CMK (cell line): ENCODE results near the gene AIRE.
"Not testable (repeated sequence)": the region's sequence is repeated elsewhere in the genome, so short reads cannot be mapped to it uniquely, and the experiment has no call there.

Source experiments
- DNase-seq: peaks from one replicate; pipeline ENCODE4 v3.0.0-alpha.2; 2010; ENCODE audit warnings: low read depth

Gene AIRE

DNA sequence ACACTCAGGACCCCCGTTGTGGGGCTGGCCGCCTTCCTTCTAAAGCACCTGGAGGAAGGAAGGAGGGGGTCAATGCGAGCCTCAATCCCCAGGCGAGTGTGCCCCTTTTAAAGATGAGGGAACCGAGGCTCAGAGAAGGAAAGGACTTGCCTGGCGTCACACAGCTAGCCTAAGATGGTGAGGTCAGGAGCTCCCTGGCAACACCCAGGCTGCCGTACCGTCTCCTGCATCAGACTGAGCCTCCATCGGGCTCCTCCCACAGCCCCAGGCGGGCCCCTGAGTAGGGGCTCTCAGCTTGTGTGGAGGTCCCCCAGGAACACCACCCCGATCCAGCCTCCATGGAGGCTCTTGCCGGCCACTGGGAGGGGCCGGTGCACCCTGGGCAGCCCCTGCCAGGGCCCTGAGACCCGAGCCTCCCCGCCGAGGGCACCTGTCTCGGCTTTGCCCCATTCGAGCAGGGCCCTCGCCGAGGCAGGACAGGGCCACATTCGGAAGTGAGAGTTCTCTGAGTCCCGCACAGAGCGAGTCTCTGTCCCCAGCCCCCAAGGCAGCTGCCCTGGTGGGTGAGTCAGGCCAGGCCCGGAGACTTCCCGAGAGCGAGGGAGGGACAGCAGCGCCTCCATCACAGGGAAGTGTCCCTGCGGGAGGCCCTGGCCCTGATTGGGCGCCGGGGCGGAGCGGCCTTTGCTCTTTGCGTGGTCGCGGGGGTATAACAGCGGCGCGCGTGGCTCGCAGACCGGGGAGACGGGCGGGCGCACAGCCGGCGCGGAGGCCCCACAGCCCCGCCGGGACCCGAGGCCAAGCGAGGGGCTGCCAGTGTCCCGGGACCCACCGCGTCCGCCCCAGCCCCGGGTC lies at the start of gene AIRE:
Gene AIRE (plus strand): TSS at position 739 of the 855 bp plus-strand sequence. CDS start 131 bp downstream, outside the sequence.
- DNase-seq = no peak

DNA sequence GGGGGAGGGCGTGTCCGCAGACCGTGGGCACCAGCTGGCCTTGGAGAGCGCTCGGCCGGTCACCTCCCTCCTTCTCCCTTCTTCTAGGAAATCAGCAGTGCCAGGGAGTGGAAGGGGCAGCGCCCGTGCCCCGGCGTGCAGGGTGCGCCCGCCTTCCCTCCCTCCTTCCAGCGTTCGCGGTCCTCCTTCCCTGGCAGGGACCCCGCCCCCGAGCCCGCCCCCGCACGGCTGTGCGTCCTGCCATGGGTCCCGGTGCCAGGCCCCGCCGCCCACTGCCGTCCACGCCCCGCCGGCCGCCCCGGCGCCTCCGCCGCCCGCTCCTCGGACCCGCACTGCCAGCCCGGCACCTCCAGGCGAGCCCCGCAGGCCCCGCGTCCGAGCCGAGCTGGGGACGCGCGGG lies 45.3 kb upstream of the AIRE start:
- DNase-seq = not testable (repeated sequence)

GRCh38 chr21:44240842-44241241 lies 44.8 kb upstream of the AIRE start, which contains the start of gene ICOSLG:
Gene ICOSLG, minus strand, starts transcription at chr21:44240943. Its CDS starts 126 bp downstream, at chr21:44240817.
- DNase-seq = not testable (repeated sequence)

DNA sequence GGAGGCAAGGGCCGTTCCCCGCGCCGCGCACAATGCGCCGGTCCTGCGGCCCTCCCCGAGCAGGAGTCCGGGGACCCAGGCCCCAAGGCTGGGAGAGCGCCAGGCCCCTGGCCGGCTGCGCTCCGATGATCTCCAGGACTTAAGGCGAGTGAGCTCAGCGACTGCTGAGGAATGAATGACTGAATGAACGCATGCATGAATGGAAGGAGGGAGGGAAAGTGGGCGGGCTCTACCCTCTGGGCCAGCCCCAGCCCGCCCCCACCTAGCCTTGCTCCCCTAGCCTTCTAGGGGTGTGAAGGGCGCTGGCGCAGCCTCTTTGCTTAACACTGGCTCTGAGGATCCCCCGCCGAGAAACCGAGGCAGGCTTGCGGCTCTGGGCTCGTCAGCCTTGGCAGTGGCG lies 44.4 kb upstream of the AIRE start:
- DNase-seq = not testable (repeated sequence)

GRCh38 chr21:44243980-44244379 lies 41.7 kb upstream of the AIRE start:
- DNase-seq = not testable (repeated sequence)

DNA sequence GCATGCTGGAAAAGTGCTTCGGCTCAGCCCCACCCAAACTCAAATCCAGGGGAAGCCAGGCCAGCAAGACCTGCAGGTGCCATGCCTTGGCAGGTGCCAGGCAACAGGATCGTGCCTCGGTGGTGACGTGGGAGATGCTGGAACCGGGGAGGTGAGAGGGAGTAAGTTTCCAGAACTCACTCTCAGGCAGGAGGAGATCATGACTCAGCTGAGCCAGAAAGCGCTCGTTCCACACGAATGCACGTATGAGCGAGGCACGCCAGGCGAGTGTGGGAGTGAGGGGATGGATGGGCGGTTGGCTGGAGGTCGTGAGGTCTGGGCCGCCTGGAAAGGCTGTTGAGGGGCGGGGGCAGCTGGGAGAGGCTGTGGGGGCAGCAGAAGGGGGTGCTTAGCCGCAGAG lies 37.8 kb upstream of the AIRE start:
- not testable (repeated sequence) for DNase-seq

- DNase-seq = not testable (repeated sequence)
Measured at GRCh38 chr21:44249204-44250037, 36.3 kb upstream of the AIRE start.

DNA sequence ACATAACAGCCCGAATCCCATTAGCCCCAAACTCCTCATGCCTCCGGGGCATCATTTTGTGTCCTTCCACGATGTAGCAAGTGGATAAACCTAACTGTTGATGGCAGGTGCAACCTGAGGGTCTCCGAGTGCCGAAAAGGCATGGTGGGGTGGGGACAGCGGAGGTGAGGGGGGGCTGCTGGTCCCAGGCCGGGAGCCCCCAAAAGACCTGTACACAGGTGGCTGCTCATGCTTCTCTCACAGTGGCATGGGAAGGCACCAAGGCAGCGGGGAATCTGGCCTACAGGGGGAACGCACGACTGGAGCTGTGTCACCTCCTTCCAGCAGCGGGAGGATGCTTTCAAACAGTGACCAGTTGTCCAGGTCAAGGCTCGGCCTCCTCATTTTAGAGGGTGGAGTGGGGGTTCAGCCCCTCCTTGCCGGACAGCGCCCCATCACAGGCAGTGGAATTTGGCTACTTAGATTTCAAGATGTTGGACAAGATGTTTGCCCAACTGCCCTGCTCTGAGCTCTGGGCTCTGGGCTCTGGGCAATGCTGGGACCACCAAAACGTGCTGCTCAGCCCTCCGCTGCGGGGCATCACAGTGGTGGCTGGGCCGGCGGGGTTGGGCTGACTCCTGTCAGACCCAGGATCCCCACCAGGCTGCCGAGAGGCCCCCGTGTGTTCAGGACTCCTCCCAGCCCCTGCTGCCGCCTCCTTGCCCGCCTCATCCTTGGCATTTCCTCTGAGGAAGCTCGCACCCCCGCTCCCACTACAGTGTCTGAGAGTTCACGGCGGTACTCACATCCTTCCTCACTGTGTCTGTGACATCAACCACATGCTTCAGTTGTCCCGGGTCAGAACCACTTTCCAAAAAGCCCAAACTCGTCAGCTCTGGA lies 31.6 kb upstream of the AIRE start:
- DNase-seq = no peak

DNA sequence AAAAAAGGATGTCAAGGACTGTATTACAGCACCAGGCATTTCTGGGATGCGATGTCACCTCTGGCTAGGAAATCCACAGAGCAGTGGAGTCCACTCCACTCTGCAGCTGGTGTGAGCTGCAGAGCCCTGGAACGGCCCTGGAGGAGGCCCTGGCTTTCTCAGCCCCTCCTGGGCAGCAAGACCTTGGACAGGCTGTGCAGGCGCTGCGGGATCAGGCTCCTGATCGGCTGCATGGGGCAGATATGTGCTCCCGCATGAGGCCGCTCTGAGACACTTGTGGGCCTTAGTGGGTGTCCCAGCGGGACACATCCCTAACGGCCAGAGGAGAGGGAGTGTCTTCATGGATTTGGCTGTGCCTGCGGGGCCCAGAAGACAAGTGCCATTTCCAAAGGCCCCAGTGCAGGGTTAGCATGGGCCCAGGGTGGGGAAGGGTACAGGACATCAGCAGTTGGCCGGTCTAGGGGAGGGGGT lies 30.1 kb upstream of the AIRE start:
- DNase-seq = no peak

- DNase-seq = no peak
Measured at GRCh38 chr21:44258056-44258725, 27.5 kb upstream of the AIRE start.

- DNase-seq = no peak
Measured at GRCh38 chr21:44259082-44259705, 26.5 kb upstream of the AIRE start.

GRCh38 chr21:44260066-44260465 lies 25.6 kb upstream of the AIRE start:
- DNase-seq = no peak

DNA sequence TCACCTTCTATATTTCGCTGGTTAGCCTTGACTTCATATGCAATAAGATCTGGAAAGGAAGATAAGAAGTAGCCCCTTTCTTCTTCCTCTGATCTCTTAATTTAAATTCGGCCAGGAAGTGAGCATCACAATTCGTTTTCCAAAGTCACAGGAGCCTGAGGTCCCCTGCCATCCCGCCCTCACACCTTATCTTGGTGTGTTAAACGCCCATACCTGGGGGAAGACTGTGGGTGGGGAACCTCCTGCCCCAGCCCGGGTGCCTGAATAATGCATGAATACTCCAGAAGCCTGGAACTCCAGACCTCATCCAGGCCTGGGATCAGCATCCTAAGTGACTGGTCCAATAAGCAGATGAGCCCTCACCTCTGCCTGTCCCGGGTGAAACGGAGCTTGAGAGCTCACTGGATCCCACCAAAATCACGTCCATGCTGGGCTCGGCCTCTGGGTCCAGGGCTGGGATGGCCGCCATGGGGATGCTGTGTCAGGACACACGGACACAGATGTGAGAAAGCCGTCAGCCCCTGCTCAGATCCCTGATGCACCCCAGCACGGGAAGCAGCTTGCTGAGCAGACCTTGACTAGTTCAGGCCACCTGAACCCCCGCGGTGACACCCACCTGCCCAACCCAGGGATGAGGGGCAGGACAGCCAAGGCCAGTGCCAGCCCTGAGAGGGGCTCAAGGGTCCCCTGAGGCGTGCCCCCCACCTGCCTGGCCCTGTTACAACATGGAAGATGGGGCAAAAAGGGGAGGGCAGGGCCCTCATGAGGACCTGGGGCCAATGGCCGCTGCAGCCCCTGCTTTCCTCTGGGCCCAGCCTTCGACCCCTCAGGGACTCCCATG lies 24.7 kb upstream of the AIRE start:
- no peak for DNase-seq

- DNase-seq = no peak
Measured at GRCh38 chr21:44261675-44262295, 23.9 kb upstream of the AIRE start, which contains the start of gene DNMT3L. Gene DNMT3L, minus strand, starts transcription at chr21:44261897. Its CDS starts 638 bp downstream, at chr21:44261259.

GRCh38 chr21:44262338-44263056 lies 23.2 kb upstream of the AIRE start:
- no peak for DNase-seq

DNA sequence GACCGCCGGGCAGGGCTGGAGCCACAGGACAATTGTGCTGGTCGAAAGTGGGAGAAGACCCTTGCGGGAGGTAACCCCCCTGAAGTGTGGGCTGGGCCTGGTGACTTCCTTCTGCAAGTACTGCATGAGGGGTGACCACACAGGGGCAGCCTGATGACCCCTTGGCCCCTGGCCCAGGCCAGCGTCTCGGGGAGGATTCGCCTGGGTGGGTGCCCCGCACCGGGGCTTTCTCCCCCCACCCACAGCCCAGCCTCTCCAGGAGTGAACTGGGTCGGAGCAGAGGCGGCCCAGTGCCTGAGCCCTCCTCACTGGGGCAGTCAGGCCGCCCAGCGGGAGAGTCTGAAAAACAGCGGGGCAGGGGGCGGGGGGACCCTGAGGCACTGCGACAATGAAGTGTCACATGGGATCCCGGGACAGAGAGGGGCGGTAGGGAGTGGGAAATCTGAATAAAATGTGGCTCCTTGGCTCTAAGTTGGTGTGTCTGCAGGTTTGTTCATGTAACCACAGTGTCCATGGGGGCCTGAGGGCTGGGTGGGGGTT lies 22.4 kb upstream of the AIRE start:
- no peak for DNase-seq

DNA sequence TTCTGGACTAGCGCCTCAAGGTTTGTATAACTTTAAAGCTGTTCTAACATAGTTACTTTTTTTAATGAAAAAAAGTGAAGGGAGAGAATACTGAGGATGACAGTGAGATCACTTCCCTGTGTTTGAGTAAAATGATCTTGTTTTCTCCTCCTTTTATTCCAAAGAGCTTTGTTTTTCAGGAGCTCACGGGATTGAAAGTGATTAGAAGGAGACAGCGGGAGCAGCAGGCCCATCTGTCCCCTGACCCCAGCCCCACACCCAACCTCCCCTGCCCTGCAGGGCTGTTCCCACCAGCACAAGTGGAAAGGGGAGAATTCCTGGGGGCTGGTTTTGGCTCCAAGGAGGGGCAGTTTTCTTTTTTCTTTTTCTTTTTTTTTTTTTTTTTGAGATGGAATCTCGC lies 21.9 kb upstream of the AIRE start:
- no peak for DNase-seq

DNA sequence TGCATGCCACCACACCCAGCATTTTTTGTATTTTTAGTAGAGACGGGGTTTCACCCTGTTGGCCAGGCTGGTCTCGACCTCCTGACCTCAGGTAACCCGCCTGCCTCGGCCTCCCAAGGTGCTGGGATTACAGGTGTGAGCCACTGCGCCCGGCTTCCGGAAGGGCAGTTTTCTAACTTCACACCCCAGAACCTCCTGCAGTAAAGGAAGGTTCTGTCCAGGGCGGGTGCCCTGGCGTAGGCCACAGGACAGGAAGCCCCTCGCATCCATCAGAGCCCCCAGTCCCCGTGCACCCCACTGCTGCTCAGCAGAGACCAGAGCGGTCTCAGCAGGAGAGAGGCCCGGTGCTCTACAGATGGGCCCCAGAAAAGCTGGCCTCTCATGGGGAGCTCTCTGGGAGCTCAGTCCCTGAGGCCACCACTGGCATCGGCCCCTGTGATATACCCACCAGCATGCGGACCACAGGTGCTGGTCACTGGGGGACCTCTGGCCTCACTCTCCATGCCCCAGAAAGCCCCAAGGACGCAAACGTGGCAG lies 19.9 kb upstream of the AIRE start:
- DNase-seq = no peak
